ENCODE measurements around the gene FGF6.

DNA sequence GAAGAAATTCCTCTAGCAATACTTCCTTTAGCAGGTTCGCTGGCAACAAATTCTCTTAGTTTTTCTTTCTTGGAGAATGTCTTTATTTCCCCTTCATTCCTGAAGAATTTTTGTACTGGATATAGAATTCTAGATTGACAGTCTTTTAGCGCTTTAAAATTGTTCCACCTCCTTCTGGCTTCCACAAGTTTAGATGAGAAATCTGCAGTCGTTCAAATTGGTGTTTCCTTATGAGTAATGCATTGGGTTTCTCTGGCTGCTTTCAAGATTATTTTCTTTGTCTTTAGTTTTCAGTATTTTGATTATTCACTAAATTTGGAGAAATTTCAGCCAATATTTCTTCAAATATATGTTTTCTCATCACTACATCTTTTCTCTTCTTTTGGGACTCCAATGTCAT lies 33.3 kb upstream of the FGF6 start:
- no peak for TF ChIP-seq ELF4 (IDR thresholded peaks at IDR 0.05)
- no peak for TF ChIP-seq BHLHE40 (IDR thresholded peaks at IDR 0.05; ENCODE audit: borderline replicate concordance)
- TF ChIP-seq NFRKB (IDR thresholded peaks at IDR 0.05): no peak
- no peak for TF ChIP-seq FOXM1 (IDR thresholded peaks at IDR 0.05; ENCODE audit: borderline replicate concordance)
- TF ChIP-seq, protein P1, sequence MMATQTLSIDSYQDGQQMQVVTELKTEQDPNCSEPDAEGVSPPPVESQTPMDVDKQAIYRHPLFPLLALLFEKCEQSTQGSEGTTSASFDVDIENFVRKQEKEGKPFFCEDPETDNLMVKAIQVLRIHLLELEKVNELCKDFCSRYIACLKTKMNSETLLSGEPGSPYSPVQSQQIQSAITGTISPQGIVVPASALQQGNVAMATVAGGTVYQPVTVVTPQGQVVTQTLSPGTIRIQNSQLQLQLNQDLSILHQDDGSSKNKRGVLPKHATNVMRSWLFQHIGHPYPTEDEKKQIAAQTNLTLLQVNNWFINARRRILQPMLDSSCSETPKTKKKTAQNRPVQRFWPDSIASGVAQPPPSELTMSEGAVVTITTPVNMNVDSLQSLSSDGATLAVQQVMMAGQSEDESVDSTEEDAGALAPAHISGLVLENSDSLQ (IDR thresholded peaks at IDR 0.05): no peak
- no peak for TF ChIP-seq HDGF (IDR thresholded peaks at IDR 0.05; ENCODE audit: borderline replicate concordance)
- no peak for TF ChIP-seq L3MBTL2 (conservative IDR thresholded peaks at IDR 0.05)
- TF ChIP-seq SUZ12 (IDR thresholded peaks at IDR 0.05): no peak
- TF ChIP-seq FOXK2 (IDR thresholded peaks at IDR 0.05): no peak
- no peak for TF ChIP-seq TARDBP (IDR thresholded peaks at IDR 0.05)
- no peak for TF ChIP-seq SP1 (IDR thresholded peaks at IDR 0.05)
- no peak for TF ChIP-seq FOXA1 (IDR thresholded peaks at IDR 0.05)
- no peak for TF ChIP-seq LEF1 (IDR thresholded peaks at IDR 0.05; ENCODE audit: borderline replicate concordance)
